Tibial artery (tissue), 4 donors: ENCODE data around the gene RAB15.

Experiments used
- DNase-seq, 2 donors: peaks; one replicate each; pipeline ENCODE4 v3.0.0-alpha.2; 2019
- H3K27ac ChIP-seq, 2 donors: fragments of 200-600 bp; sonication (generic) in 1 of 2; 1 replicate in 1 of 2; 2 replicates in 1 of 2; pipeline ENCODE4 v1.5.1; 2018 to 2019; ENCODE audit warnings: mild to moderate bottlenecking in 1 of 2
- H3K27me3 ChIP-seq, 2 donors: fragments of 200-600 bp; sonication (generic) in 1 of 2; one replicate each; pipeline versions ENCODE4 v1.5.1 to v1.6.0; 2016 to 2019
- H3K36me3 ChIP-seq, 3 donors: fragments of 200-600 bp; sonication (generic) in 2 of 3; one replicate each; pipeline ENCODE4 v1.5.1; 2016 to 2019; ENCODE audit warnings: mild to moderate bottlenecking in 2 of 3
- H3K4me1 ChIP-seq, 4 donors: fragments of 200-600 bp; sonication (generic) in 2 of 4; 1 replicate in 3 of 4; 2 replicates in 1 of 4; pipeline ENCODE4 v1.5.1; 2016 to 2019
- H3K4me3 ChIP-seq, 2 donors: fragments of 200-600 bp; sonication (generic) in 1 of 2; 1 replicate in 1 of 2; 2 replicates in 1 of 2; pipeline ENCODE4 v1.5.1; 2018 to 2019; ENCODE audit warnings: mild to moderate bottlenecking in 2 of 2
- H3K9me3 ChIP-seq, 3 donors: fragments of 200-600 bp; sonication (generic) in 1 of 3; one replicate each; pipeline ENCODE4 v1.5.1; 2016 to 2019
- CTCF ChIP-seq, 2 experiments: fragments of 200-600 bp in 1 of 2; fragments of 450-650 bp in 1 of 2; IDR thresholded peaks; one replicate each; pipeline ENCODE4 v1.5.1; 2017 to 2019; ENCODE audit warnings: antibody characterized with exemption in 2 of 2, mild to moderate bottlenecking in 1 of 2, moderate library complexity in 1 of 2
- intact Hi-C: fragments of 100-400 bp; cut with DNase I; formaldehyde crosslinking; loops from one replicate; pipeline ENCODE4 v1.15.0; 2023; ENCODE audit warnings: low total_unique reads

RAB15 gene

DNA sequence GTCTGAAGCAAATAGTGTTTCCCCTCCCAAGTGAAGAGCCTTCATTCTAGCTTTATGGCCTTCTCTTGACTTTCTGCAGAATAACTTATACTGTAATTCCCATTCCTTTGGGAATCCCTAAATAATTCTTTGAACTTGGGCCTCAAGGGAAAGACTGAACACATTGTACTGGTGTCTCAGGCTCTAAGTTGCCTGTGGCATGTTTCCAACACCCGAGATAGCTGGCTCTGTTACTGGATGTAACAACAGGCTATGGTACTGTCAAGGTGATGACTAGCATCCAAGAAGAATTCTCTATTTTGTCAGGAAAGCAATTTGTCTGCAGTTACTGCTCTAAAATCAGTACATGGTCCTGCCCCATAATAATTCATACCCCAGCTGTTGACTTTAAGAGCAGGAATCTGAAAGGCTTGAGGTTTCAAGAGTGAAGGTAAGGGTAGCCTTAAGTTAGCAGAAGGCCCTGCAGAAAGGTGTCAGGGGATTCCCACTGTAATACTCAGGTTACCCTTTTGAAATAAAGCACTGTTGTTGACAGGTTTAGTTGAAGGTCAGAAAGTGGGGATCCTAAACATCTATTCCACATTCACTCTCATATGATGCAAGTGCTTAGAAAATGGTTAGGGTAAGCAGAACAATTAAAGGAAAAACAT lies 34.8 kb downstream of the RAB15 start:
- intact Hi-C loops: no loop called here
- TF ChIP-seq CTCF (IDR thresholded peaks at IDR 0.05): no peak
- peak overlapping the region in 1 of 2 donors; percentile 38 for H3K27ac ChIP-seq
- H3K27me3 ChIP-seq: no peaks in the 10 kb centered on the region
- peaks cover 0 to 47% (median 27%) of the 10 kb centered on the region in 4 donors for H3K4me1 ChIP-seq
- no peak for DNase-seq
- no peaks in the 10 kb centered on the region for H3K9me3 ChIP-seq
- peaks cover 2 to 40% (median 31%) of the 10 kb centered on the region in 3 donors for H3K36me3 ChIP-seq
- no peak overlapping the region for H3K4me3 ChIP-seq

DNA sequence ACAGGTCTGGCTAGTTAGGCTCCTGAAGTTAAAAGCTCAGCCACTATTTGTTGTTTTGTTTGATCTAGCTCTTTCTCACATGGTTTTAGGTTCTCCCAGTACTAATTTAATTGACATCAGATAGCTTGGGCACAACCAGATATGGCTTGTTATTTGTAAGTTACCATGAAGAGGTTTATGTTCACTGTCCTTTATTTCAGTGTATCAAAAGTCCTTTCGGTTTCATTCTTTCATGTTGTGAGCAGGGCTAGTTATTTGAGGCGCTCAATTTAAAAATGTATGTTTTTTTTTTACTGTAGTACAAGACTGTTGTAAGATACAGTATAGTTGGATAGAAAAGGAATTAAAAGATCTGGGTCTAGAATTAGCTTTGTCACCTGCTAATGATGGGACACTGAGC lies 36.6 kb downstream of the RAB15 start:
- no peak for DNase-seq
- no peak for TF ChIP-seq CTCF (IDR thresholded peaks at IDR 0.05)
- no peaks in the 10 kb centered on the region for H3K27me3 ChIP-seq
- H3K4me1 ChIP-seq: peaks cover 0 to 64% (median 41%) of the 10 kb centered on the region in 4 donors
- no peak overlapping the region for H3K4me3 ChIP-seq
- peak overlapping the region; percentile 38 for H3K27ac ChIP-seq
- intact Hi-C loops: no loop called here
- peaks cover 2 to 33% (median 28%) of the 10 kb centered on the region in 3 donors for H3K36me3 ChIP-seq
- H3K9me3 ChIP-seq: no peaks in the 10 kb centered on the region

DNA sequence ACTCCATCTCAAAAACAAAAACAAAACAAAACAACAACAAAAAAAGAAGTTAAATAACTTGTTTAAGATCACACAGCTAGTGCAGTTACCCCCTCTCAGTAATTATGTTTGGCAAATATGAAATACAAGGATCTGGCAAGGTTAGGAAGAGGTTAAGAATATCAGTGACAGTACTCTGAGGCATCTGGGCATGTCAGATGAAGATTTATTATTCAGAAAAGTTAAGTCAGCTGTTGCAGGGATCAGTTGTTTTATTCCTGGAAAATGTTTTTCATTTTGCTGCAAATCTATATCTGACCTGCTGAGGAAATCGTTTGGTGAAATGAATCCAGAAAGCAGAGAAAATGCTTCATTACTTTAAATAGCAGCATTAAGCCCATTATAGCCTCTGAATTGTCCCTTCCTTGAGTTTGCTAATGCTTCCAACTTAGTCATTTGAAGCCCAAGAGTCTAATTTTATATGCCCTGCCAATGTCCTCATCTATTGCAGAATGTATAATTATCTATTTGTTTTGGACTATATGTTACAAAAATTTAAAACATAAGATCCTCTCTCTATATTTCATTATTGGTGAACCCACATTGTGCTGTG lies 37.7 kb downstream of the RAB15 start:
- no peak for TF ChIP-seq CTCF (IDR thresholded peaks at IDR 0.05)
- H3K4me3 ChIP-seq: no peak overlapping the region
- H3K9me3 ChIP-seq: no peaks in the 10 kb centered on the region
- H3K36me3 ChIP-seq: peaks cover 2 to 24% (median 23%) of the 10 kb centered on the region in 3 donors
- DNase-seq: no peak
- peaks cover 0 to 75% (median 49%) of the 10 kb centered on the region in 4 donors for H3K4me1 ChIP-seq
- H3K27me3 ChIP-seq: no peaks in the 10 kb centered on the region
- intact Hi-C loops: no loop called here
- peak overlapping the region; percentile 21 to 38 for H3K27ac ChIP-seq

DNA sequence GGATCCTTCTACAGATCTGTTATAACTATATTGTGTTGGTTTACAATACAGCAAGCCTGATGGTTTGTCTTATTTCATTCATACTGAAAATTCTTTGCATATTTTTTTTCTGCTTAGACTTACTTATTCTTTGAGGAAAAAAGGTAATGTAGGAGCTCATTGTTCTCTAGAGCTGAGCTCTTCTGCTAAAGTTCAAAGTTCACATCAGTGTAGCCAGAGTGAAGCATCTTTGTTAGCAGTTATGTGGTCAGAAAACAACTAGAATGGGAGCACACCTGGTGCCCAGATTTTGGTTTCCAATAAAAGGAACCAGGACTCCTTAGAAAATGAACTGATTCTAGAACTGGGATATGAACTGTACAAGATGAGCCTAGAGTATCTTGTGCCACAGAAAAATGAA lies 39.9 kb downstream of the RAB15 start:
- DNase-seq: no peak
- no peak for TF ChIP-seq CTCF (IDR thresholded peaks at IDR 0.05)
- no peaks in the 10 kb centered on the region for H3K9me3 ChIP-seq
- H3K27ac ChIP-seq: peak overlapping the region in 1 of 2 donors; percentile 55
- intact Hi-C loops: no loop called here
- H3K36me3 ChIP-seq: peaks cover 19 to 35% (median 24%) of the 10 kb centered on the region in 3 donors
- H3K4me3 ChIP-seq: no peak overlapping the region
- H3K4me1 ChIP-seq: peaks cover 0 to 88% (median 56%) of the 10 kb centered on the region in 4 donors
- H3K27me3 ChIP-seq: no peaks in the 10 kb centered on the region

GRCh38 chr14:64931123-64931522 lies 41.0 kb downstream of the RAB15 start:
- no peak for TF ChIP-seq CTCF (IDR thresholded peaks at IDR 0.05)
- no peak for DNase-seq
- H3K9me3 ChIP-seq: no peaks in the 10 kb centered on the region
- peaks cover 0 to 88% (median 49%) of the 10 kb centered on the region in 4 donors for H3K4me1 ChIP-seq
- intact Hi-C loops: no loop called here
- H3K27me3 ChIP-seq: no peaks in the 10 kb centered on the region
- no peak overlapping the region for H3K4me3 ChIP-seq
- peaks cover 29 to 37% (median 31%) of the 10 kb centered on the region in 3 donors for H3K36me3 ChIP-seq
- peak overlapping the region; percentile 39 to 55 for H3K27ac ChIP-seq
